Stimulated activated CD4-positive, alpha-beta T cell treated with anti-CD3 and anti-CD28 coated beads, Interleukin-4, amount 100 ng/mL, for 24 hours (primary cell): ENCODE results near the gene DGKE.

Experiments used
- DNase-seq: peaks from one replicate; pipeline ENCODE4 v3.0.0-alpha.2; 2020

Gene DGKE

DNA sequence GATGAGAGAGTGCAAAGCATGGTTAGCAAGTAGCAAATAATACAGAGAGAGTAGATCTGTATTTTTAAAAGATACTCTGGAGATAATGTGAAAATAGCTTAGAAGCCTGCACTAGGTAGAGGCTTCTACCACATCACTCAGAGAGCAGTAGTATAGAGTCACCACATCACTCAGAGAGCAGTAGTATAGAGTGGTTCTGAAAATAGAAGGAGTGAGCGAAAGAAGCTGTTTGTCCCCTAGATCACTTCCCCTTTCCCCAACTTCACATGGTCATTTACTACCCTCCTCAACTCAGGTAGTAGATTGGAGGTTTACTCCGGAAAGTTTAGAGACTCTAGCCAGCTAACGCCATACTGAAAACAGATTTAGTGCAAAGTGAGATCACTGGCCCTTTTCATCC lies 17.1 kb downstream of the DGKE start:
- DNase-seq: no peak

DNA sequence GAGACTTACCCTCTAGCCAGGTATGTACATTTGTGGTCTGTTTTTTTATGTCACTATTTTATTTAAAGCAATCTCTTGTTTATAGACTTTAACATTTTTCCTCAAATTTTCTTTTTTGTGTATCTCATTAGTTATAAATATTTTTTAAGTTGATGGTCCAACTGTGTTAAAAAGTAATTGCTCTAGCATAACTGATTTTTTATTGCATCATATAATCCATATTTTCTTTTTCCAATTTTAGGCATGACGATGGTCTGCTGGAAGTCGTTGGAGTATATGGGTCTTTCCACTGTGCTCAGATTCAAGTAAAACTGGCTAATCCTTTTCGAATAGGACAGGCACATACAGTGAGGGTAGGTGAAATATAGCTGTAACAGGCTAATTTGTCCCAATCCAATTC lies 27.9 kb downstream of the DGKE start:
- no peak for DNase-seq

DNA sequence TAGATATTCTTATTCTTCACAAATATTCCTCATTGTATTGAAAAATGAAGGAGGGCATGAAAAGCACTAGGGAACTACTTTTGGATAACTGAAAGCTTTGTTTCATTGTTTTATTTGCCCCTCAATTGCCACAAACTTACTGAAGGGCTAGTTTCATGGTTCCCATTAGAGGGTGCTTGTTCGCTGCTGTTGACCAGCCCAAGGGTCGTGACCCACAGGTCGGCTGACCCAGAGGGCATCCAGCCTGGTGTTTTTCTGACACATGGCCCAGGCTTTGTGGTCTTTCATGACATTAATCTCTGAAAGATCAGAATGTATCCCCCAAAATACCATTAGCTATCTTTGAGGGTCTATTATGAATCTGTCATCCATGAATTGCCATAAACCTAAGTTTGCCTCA lies 30.0 kb downstream of the DGKE start:
- DNase-seq: no peak

DNA sequence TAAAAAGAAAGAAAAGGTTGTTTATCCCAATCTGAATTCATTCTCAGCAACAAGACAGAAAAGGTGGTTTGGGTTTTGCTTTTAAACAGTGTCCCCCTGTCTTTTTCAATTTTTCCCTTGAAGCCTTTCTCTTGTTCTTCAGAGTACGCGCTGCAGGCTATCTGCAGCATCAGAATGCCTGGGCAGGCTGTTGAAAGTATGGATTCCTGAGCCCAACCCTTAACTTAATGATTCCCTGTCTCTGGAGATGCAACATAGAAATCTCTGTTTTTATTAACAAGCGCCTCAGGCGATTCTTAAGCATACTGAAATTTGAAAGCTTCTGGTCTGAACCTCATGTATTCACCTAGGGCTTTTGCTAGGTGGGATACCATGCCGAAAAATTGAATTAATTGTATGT lies 32.1 kb downstream of the DGKE start:
- DNase-seq: no peak

DNA sequence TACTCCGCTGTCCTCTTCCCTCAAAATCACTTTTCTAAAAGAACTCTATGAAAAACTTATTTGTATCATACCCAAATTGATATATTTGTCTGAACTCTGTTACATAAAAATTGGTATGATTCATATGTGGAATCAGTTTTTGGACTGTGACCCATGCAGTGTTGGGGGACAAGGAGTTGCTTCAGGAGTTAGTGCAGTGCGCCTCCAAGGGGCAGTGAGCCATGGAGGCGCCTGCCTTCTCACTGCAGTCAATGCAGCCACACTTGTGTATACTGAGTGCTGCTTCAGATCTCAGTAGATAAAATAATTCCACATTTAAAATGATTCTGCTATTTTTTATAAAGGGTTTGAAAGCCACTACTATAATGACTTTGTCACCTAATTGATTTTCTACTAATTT lies 32.5 kb downstream of the DGKE start:
- DNase-seq: no peak

DNA sequence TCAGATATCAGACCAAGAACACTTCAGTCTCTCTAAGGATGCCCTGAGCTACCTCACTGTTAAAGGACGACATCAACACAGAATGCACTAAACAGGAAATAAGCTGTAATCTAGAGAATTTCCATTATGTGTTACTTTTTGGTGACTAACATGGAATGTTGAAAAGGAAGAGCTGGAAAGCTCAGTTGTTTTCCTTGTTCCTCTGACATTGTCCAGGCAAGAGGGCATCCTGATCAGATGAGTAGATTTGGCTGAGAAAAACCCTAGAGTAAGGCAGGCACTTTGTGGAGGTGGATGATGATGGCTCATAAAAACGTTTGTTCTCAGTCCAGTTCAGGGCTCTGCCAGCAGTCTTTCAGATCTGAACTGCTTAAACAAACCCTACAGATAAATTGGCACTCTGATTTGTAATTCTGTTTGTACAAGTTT lies 34.0 kb downstream of the DGKE start:
- DNase-seq: no peak

DNA sequence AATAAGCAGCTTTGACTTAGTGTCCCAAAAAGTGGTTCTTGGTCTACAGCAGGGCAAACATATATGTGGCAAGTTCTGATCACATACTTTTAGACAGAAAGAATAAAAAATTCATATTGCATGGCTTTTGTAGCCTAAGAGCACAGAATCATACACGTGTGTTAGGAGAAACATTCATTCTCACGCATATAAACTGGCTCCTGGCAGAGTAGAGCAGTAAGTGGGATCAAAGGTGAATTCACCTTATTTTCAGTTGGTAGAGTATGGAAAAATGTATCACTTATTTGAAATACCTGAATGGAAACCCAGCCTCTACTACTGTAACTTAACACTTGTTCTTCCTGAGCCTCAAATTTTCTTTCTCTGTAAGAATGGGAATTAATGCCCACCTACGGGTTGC lies 34.8 kb downstream of the DGKE start:
- DNase-seq: no peak

DNA sequence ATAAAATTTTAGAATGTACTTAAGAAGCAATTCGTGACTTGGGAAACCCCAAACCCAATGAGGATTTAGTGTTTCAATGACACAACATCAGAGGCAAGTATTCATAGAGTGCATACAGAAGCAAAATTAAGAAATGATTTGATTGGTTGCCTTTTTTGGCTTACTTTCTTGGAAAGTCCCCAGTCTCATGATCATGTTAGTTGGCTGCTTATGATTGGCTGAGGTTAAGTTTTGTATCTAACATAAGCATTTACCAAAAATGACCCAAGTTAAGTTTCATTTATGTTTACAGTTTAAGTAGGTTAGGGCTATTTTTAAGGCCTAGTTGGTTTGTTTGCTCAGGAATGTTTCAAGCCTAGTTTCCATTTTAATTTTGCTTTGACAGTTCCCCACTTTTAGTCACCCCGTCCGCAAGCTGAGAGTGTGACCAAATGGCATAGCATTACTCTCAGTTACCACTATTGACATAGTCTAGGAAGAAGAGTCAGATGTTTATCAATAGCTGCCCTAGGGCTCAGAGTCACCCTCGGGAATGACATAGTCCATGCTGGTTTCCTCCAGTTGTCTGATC lies 36.2 kb downstream of the DGKE start:
- DNase-seq: no peak

DNA sequence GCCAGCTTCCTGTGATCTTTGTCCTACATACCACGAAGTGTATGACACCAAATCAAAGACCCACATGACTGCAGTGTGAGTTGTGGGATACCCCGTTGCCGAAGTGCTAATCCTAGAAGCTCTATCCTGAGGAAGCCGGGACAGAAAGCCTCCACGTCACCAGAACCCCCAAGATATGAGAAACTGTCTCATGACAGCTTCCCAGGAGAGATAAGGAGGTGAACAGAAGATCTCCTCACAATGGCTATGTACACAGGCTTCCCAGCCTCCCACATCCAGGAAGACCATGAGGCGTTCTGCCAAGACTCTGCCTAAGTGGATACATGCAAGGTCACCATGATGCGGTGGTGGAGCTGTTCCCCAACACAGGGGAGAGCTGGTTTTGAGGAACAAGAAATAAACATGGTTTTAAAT lies 42.8 kb downstream of the DGKE start:
- no peak for DNase-seq

DNA sequence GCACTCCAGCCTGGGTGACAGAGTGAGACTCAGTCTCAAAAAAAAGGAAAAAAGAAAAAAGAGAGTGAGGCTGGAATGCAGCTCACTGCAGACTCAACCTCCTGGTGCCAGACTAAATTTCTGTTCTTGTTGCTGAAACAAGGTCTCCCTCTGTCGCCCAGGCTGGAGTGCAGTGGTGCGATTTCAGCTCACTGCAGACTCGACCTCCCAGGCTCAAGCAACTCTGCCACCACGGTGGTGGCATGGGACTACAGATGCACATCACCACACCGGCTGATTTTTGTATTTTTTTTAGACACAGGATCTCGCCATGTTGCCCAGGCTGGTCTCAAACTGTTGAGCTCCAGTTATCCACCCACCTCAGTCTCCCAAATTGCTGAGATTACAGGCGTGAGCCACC lies 45.3 kb downstream of the DGKE start:
- DNase-seq: no peak

DNA sequence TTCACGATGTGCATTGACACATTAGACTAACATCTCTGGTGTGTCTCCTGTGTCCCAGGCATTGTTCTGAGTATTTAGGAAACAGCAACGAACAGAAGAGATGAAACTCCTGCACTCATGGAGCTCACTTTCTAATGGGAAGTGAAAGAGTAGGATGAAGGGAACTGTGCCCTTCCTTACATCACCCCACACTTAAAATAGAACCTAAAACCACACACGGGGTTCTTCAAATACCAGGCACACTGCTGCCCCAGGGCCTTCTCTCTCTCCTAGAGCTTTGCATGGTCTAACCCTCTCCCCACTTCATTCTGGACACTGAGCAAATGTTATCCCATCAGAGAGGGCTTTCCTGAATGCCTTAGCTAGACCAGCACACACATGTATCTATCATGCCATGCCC lies 46.2 kb downstream of the DGKE start:
- no peak for DNase-seq

DNA sequence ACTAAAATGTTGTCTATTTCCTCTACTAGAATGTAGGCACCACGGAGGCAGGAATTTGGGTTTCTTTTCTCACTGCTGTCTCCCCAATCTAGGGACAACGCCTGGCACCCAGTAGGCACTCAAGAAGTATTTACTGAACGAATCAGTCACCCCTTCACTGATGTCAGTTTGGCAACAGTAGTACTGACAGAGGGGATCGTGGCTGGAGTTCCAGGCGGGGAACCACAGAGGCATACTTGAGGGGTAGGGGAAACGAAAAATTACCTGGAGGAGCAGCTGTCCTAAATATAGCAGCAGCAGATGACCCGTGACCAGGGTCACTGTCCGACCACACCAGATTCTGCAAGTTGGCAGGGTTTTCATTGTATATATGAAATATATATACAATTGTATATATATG lies 46.6 kb downstream of the DGKE start:
- DNase-seq: no peak

DNA sequence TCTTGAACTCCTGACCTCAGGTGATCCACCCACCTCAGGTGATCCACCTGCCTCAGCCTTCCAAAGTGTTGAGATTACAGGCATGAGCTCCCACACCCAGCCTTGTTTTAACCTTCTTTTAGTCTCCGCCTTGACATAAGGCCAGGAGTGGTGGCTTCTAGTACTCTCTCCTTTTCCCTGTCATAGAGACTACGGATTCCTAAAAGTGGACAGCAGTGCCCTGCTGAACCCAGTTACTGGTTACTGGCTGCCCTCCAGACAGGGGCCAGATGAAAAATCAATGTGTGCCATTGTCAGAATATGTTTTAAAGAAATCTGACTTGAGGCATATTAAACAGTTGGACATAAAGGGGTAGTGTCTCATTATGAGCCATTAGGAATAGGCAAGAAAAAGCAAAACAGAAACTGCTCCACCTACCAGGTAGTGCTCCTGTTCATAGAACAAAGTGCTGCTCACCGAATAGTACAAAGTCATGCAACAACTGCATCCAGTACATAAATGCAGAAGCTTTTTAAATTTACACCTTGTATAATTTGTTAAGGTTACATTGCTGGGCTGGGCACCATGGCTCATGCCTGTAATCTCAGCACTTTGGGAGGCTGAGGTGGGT lies 47.8 kb downstream of the DGKE start:
- DNase-seq: no peak

DNA sequence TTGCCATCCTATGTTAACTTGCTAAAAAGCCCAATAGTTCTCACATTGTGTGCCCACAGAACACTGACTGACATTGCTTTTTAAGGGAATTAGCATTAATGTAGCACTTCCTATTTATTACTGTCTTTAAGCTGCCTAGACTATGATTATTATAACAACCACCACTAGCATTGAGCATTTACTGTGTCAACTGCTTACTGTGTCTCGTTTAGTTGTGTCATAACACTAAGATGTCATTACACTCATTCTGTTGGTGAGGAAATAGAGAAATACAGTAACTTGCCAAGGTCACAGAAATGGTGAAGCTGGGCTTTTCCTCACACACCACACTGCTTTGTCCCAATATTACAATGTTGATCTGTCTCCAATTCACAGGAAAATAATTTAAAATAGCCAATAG lies 49.7 kb downstream of the DGKE start:
- DNase-seq: no peak

DNA sequence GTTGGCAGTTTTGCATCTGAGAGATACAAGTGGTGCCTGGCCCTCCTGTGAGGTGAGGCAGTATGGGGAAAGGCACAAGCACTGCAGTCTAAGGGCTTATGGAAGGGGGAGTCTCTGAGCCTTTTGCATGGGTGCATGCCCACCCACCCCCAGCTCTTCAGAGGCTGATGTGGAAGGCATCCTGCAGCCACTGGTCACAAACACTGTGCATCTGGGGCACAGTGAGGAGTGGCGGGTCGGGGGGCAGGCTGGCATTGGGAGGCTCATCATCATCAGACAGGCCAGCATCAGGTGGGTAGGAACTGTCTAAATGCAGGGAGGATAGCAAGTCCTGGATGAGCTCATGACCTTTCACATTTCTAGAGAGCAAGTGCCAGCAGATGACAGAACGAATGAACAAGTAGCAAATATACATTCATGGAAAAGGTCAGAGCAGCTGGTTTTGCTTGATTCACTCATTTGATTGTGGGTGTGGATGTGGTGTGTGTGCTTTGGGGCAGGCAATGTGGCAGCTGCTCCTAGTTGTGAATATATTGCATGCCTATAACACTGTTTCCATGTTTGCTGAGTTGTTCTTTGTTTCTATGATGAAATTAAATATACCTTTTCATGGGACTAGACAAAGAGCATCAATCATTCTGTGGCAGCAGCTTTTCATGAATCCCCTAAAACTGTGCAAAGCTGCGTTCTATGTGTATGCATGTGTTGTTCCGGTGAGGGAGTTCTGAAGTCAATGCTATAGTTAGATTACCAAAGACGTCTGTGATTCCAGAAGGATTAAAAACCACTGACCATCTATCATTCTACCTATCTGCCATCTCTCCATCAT lies 50.7 kb downstream of the DGKE start:
- no peak for DNase-seq

DNA sequence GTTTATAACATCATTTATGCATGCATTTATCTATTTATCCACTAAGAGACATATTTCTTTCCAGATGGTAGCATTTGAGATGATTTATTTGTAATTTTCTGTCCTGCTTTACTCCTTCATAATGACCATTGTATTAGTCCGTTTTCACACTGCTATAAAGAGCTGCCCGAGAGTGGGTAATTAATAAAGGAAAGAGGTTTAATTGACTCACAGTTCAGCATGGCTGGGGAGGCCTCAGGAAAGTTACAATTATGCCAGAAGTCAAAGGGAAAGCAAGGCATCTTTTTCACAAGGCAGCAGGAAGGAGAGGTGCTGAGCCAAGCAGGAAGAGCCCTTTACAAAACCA lies 51.3 kb downstream of the DGKE start:
- no peak for DNase-seq

DNA sequence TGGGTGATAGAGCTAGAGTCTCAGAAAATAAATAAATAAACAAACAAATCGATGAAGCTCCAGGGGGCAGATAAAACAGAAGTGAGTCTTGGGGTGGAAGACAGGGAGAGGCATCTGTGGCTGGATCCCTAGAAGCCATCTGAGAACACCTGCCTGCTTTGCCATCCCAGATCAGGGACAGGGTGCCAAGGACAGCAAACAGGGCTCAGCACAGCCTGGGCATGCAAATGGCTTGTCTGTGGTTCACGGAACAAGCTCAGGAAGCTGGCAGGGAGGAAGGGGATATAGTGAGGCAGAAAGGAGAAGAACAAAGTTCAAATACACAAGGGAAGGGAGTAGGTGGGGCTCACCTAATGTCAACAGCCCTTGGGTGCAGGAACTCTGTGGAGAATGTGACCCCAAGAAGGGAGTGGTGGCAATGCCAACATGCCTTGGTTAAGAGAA lies 52.4 kb downstream of the DGKE start:
- no peak for DNase-seq

DNA sequence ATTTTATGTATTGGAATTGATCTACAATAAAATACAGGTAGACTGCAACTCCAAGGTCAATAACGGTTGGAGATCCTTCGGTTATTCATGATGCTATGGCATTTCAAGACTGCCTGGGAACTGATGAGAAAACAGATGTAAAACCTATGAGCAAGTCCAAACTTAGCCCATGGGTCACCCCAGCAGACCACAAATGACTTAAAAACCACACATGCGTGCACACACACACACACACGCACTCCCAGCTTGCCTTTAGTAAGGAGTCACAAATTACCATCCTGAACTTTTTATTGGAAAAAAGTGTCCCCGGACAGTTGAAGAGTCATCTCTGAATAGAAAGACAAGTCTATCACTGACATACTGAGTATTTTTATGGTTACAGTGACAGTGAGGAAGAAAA lies 53.2 kb downstream of the DGKE start:
- DNase-seq: no peak

DNA sequence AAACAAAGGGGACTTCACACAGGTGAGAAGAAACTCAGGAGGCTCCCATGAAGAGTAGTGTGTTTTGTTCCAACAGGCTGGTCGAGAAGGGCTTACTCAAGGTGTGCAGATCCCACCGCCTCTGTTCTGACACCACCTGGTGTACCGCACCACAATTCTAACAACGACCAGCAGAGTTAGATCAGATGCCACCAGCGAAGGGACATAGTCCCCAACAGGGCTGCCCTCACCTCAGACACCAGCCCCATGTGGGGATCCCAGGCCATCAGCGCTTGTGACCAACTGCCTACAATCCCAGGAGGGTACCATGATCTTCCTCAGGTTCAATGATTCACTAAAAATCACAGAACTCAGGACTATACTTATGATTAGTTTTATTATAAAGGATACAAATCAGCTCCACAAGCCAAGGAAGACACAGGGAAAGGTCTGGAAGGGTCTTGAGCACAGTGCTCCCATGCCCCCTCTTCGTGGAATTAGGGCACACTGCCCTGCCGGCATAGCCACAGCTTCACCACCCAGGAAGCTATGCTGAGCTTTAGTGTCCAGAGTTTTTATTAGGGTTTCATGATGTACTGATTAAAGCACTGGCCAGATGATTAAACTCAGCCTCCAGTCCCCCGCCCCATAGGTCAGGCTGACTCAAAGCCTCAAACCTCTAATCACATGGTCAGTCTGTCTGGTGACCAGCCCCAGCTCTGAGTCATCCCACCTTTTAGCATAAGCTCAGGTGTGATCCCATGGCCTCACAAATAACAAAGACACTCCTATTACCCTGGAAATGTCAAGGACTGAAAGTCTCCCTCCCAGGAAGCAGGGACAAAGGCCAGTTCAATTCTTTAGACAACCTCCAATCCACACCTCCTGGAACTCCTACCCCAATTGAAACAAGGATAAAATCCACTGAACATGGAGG lies 53.9 kb downstream of the DGKE start:
- DNase-seq: no peak

DNA sequence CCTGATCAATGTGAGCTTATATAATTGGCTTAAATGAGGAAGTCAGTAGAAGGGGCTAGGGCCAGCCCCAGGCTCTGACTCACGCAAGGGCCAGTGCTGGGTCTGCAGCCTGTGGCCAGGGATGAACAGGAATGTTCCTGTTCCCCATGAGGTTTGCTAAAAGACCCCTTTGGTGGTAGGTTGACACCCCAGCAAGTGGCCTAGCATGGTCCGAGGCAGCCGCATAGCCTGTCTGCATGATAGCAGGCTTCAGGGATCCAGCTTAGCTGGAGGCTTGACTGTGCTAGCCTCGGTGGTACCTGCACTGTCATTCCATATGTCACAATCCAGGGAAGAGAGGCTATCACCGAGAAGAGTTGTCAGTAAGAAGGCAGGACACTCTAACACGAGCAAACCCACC lies 56.4 kb downstream of the DGKE start:
- no peak for DNase-seq

DNA sequence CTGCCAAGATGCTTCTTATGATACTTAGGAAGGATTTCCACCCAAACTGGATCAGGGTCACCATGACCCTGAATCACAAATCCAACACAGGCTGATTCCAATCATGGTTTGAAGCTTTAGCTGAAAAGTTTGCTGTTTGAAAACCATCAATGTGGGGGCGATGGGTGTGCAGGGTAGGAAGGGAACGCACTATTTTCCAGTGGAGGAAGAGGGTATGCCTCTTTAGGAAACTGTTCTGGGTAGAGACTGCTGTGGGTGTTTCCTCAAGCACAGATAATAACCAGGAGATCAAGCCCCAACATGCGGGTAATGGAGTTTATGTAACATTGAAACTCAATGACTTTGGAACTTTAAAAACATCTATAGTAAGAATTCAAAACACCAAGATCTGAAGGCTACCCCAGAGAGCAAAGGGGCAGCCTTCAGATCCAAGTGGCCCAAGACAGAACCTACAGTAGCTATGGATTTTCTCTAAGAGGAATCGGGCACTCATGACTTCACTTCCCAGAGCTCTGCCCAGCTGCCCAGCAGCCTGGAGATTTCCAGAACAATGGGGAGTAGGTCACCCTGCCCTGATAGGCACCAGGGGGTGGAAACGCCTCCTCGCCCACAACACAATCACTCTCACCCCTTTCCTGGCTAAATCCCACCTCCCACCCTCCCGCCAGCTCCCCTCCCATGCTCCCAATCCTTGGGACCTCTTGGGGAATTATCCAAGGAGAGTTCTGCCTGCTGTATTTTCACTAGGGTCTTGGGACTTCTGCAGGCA lies 57.1 kb downstream of the DGKE start:
- DNase-seq: no peak

DNA sequence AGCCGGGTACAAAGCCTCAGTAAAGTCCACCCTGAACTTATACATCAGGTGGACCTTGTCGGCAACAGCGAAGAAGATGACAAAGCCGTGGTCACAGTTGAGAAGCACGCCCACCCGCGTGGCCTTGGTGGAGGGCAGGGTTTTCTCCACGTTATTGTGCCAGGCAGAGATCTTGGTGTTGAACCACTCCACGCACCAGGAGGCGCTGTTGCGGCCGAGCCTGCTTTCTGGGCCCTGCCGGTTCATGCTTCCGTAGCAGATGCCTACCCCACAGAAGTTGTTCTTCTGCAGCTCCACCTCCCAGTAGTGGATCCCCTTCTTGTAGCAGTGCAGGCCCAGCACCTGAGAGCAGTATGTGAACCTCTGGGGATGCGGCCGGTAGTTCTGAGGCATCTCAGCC lies 57.8 kb downstream of the DGKE start:
- DNase-seq: peak; percentile 59

DNA sequence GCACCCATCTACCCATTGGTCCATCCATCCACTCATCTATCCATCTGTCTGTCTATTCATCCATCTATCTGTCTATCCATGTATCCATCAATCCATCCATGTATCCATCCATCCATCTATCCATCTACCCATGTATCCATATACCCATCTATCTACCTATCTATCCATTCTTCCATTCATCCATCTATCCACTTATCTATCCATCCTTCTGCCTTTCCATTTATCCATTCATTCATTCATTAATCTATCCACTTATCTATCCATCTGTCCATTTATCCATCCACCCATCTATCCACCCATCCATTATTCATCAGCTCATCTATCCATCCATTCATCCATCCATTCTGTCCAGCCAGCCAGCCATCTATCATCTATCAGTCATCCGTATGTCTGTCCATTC lies 58.4 kb downstream of the DGKE start:
- DNase-seq: no peak
